ENCODE results near the gene SPNS3.

SPNS3 gene

DNA sequence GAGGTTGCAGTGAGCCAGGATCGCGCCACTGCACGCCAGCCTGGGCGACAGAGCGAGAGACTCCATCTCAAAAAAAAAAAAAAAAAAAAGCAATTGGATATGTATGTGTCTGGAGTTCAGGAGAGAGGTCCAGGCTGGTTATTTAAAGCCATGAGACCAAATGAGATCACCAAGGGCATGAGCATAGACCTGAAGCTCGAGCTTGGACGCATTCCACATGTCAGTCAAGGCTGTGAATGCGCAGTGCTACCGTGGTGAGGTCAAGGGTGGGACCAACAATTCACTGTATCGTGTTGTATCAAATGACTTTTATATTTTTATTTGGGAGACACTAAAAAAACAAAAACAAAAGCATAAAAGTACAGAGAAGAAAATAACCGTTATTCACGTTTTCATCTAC lies 35.8 kb downstream of the SPNS3 start:
- no peak for DNase-seq (ENCODE audit: low read depth)

GRCh38 chr17:4472286-4472685 lies 38.5 kb downstream of the SPNS3 start:
- DNase-seq (ENCODE audit: low read depth): no peak

GRCh38 chr17:4474093-4474492 lies 40.4 kb downstream of the SPNS3 start:
- DNase-seq (ENCODE audit: low read depth): no peak

DNA sequence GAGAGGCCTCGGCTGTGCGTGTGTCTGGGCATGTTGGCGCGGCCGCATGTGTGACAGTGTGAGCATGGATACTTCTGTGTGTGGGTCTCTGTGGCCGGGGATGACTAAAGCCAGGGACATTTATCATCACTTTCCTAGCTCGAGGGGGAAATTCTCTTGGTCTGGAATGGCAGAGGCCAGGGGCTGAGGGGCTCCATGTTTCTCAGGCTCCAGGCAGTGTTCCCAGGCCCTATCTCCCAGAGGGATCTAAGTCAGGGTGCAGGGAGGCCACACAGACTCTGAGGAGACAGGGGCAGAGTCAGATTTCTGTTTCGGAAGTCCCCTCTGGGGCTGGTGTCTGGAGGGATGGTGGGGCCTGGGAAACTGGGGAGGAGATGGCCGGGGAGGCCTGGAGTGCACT lies 41.3 kb downstream of the SPNS3 start:
- no peak for DNase-seq (ENCODE audit: low read depth)

DNA sequence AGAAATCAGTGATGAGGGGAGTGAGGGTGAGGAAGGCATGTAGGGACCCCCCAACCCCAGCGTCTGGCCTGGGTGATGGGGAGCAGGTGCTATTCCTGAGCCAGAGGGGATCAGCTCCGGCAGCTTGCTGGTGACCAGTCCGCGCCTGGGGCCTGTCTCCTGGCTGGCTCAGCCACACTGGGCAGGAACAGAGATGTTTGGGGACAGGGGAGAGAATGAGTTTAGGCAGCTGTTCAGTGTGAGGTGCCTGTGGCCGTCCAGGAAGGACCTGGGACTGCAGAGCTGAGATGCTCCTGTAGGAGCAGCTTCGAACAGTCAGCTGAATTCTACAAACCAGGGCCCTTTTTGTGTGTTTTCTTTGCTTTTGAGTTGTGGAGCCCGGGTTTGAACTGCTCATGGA lies 41.7 kb downstream of the SPNS3 start:
- DNase-seq (ENCODE audit: low read depth): no peak

GRCh38 chr17:4476017-4476416 lies 42.3 kb downstream of the SPNS3 start:
- DNase-seq (ENCODE audit: low read depth): no peak

DNA sequence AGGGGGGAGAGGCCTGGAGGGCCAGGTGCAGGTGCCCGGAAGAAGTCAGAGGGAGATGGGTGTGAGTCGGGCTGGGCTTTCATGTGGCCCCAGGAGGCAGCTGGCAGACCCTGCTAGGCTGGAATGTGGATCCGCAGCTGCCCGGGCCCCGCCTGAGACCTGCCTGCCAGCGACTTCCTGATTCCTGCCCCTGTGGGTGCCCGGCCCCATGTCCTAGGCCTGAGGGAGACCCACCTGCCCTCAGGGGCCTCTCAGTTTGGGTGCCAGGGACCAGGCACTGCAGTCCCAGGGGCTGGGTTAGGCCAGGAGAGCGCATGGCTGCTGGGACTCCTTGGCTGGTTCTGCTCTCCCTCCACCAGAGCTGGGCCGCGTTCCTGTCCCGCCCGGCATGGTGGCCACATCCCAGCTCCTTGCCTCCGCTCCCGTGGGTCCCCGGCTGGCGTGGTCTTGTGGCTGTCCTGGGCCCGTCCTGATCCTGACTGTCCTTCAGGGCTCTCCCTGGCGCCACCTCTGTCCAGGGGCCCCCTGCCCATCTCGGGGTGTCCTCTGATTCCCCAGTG lies 42.9 kb downstream of the SPNS3 start:
- no peak for DNase-seq (ENCODE audit: low read depth)

DNA sequence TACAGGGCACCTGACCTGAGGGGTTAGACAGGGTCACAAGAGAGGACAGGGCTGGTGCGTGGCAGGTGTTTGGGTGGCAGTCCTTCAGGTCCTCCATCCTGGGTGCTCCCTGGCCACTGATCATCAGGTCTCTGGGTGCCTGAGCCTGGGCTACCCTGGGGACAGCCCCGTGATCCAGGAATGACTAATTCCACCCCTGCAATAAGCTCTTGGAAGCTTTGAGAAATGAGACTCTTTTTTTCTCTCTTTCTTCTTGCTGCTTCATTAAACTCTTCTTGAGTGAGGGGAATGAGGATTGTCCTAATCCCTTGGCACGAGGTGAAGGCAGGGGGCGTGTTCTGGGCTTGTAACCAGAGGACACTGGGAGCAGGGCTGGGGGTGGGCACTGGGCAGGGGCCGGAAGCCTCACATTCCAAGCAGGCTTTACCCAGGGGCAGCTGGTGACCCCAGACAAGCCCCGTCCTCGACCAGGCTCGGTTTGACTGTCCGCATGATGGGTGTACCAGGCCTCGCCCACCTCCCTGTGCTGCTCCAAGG lies 43.6 kb downstream of the SPNS3 start:
- no peak for DNase-seq (ENCODE audit: low read depth)

- DNase-seq (ENCODE audit: low read depth): no peak
Observed at GRCh38 chr17:4478318-4478830, 44.6 kb downstream of the SPNS3 start.

GRCh38 chr17:4479340-4479981 lies 45.7 kb downstream of the SPNS3 start:
- no peak for DNase-seq (ENCODE audit: low read depth)

- DNase-seq (ENCODE audit: low read depth): no peak
Observed at GRCh38 chr17:4479982-4480751, 46.4 kb downstream of the SPNS3 start.

GRCh38 chr17:4480929-4481898 lies 47.5 kb downstream of the SPNS3 start:
- peak; percentile 30 for DNase-seq (ENCODE audit: low read depth)

DNA sequence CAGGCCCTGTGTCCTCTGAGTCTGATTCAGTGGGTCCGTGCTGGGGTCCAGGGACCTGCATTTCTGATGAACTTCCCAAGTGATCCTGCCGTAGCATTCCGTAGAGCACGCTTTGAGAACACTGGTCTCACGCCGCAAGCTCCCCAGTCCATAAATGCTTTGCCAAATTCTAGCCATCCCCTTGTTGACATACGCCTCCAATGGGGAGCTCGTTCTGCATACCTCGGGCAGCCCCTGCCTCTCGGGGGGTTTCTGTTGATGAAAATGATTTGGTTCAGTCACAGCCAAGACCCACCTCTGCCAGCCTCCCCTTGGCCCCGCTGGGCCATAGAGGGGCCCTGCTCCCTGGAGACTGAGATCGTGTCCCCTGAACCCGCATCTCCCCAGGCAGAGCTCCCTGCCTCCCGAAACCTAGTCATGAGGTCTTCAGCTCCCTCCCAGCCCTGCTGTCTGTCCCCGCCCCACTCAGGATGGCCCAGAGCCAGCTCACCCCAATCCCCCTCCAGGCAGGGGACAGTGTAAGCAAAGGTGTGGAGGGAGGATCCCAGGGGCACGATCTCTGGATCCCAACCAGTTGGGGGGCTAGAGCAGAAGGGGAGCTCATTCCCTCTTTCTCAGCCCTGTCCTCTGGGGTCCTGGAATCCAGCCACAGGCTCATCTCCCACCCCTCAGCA lies 48.7 kb downstream of the SPNS3 start:
- no peak for DNase-seq (ENCODE audit: low read depth)

- no peak for DNase-seq (ENCODE audit: low read depth)
Observed at GRCh38 chr17:4483012-4483840, 49.5 kb downstream of the SPNS3 start.

GRCh38 chr17:4485676-4486646 lies 52.2 kb downstream of the SPNS3 start:
- DNase-seq (ENCODE audit: low read depth): peak; percentile 53

- DNase-seq (ENCODE audit: low read depth): no peak
Observed at GRCh38 chr17:4487296-4487695, 53.6 kb downstream of the SPNS3 start.

- no peak for DNase-seq (ENCODE audit: low read depth)
Observed at GRCh38 chr17:4487820-4488716, 54.3 kb downstream of the SPNS3 start.

GRCh38 chr17:4488989-4489595 lies 55.4 kb downstream of the SPNS3 start:
- DNase-seq (ENCODE audit: low read depth): no peak
